T-helper 9 cell (primary cell): ENCODE results near the gene PADI4.

Experiments
- DNase-seq: peaks from one replicate; pipeline ENCODE4 v3.0.0-alpha.2; 2020

The PADI4 gene

GRCh38 chr1:17350928-17351446 lies 43.0 kb downstream of the PADI4 start:
- no peak for DNase-seq

- DNase-seq = no peak
Measured at GRCh38 chr1:17351598-17352324, 43.8 kb downstream of the PADI4 start.

GRCh38 chr1:17352419-17352909 lies 44.5 kb downstream of the PADI4 start:
- DNase-seq = no peak

- no peak for DNase-seq
Measured at GRCh38 chr1:17355898-17356297, 47.9 kb downstream of the PADI4 start.

DNA sequence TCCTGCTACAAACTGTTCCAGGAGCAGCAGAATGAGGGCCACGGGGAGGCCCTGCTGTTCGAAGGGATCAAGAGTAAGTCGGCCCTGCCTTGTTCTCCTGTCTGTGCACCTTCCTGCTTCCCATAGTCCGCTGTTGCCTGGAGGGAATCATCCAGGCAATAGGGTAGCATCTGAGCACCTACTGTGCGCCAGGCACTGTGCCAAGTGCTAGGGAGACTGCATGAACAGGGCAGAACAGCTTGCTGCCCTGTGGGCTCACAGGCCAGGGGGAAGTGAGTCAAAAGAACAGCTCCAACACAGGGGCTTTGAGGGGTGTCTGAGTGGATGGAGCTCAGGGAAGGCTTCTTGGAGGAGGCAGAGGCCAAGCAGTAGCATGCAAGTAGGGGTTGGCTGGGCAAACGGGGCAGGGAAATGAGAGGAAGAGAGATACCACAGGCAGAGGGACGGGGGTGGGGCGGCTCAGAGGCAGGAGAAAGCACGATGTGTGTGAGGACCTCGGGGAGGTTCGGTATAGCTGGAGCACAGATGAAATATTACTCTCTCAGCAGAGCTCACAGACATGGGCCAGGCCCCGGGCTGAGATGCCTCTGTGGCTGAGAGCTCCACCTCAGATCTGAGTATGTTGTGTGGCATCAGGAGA lies 48.5 kb downstream of the PADI4 start:
- DNase-seq = no peak

- no peak for DNase-seq
Measured at GRCh38 chr1:17358557-17358956, 50.6 kb downstream of the PADI4 start.

GRCh38 chr1:17359031-17359430 lies 51.0 kb downstream of the PADI4 start:
- DNase-seq = no peak

- DNase-seq = no peak
Measured at GRCh38 chr1:17359808-17360207, 51.8 kb downstream of the PADI4 start.

DNA sequence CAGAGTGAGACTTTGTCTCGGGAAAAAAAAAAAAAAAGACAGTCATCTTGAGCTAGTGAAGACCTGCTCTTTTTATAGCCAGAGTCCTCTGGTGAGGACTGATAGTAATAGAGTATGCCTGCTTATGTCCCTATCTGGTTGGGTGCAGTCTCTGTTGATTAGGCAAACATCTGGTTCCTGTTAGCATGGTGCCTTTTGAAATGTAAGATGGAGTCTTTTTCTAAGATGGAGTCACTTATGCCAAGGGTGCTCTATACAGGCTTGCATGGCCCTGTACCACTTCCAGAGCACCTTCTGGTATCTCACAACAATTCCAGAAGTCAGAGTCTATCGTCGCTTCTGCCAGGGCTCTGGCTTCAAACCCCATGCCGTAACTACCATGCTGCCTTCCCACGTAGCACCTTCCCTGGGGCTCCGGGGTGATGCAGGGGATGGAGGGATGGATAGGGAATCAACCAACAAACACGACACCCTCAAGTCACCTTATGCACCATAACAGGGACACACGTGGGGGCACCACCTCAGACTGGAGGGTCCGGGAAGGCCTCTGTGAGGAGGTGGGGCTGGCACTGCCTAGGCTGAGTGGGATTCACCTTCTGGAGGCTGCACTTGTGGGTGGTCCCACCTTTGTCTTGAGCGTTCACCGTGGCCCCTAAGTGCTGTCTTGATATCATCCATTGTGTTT lies 52.4 kb downstream of the PADI4 start:
- DNase-seq = no peak

GRCh38 chr1:17361687-17362086 lies 53.7 kb downstream of the PADI4 start:
- no peak for DNase-seq

- no peak for DNase-seq
Measured at GRCh38 chr1:17363351-17363750, 55.4 kb downstream of the PADI4 start.

GRCh38 chr1:17363771-17364170 lies 55.8 kb downstream of the PADI4 start:
- no peak for DNase-seq

GRCh38 chr1:17365293-17365692 lies 57.3 kb downstream of the PADI4 start:
- DNase-seq = no peak

- DNase-seq = no peak
Measured at GRCh38 chr1:17369466-17369865, 61.5 kb downstream of the PADI4 start.

DNA sequence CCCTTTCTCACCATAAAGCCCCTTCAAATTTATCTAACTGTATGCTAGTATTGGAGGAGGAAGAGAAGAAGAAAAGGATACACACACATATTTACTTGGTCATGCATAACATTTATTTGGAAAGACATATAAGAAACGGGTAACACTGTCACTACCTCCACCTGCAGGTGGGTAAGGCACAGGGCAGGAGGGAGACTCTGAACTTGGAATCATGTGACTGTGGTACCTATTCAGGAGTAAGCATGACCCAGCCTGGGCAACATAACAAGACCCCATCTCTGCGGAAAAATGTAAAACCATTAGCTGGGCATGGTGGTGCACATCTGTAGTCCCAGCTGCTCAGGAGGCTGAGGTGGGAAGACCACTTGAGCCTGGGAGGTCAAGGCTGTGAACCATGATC lies 62.6 kb downstream of the PADI4 start:
- no peak for DNase-seq

- no peak for DNase-seq
Measured at GRCh38 chr1:17371896-17372295, 63.9 kb downstream of the PADI4 start, which contains the start of gene PADI6. TSS of gene PADI6 (plus strand) at chr1:17372196. CDS start at chr1:17372246, 50 bp downstream.

- no peak for DNase-seq
Measured at GRCh38 chr1:17372955-17373354, 65.0 kb downstream of the PADI4 start.

DNA sequence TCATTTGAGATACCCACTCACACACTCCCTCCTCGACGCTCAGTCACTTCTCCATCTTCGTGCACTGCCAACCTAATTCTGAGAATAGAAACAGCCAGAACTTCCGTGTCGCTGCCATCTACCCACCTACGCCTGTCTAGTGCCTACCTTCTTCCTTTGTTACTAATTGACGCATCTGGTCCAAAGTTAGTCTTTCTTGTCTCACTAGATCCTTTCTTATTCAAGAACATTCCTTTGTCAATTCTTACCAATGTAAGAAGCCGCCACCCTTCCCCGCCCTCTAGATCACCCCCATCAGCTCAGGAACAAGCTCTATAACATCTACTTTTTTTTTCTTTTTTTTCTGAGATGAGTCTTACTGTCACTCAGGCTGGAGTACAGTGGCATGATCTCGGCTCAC lies 67.7 kb downstream of the PADI4 start:
- DNase-seq = no peak

DNA sequence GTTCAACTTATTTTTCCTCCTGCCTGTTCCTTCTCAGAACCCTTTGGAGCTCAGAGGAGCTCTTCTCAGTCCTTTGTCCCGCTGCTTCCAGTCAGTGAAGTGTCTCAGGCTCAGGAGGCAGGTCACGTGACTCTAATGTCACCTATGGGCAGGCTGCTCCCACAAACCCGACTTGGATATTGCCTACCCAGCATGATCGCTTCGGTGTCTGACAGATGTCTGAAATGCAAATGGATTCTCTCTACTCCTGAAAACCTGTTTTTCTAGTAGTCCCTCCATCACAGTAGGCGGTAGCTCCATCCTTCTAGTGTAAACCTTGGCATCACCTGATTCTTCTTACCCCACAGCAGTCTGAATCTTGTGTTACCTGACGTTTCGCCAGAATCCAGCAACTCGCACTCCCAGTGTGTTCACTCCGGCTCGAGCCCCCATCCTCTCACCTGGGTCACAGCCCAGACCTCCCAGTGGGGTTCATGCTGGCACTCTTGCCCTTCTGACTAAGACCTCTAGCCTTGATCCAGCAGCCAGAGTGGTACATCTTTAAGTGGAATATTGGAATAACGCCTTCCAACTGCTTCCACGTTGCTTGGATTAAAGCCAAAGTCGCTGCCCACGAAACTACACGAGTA lies 69.4 kb downstream of the PADI4 start:
- no peak for DNase-seq

DNA sequence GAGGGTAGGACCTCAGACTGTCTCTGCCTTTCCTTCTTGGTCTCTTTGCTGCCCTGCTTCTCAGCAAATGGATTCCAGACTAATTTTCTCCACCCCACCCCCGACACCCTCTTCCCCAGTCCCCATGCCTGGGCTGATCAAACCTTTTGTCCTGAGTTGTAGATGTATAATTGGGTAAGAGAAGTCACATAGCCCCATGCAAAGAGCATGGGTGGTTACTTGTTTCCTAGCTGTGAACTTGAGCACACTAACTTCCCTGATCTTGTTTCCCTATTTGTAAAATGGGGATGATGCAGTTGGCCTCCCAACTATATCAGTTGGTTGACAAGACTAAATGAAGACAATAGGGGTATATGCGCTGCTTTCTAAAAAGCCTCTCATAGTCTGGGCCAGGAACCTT lies 73.2 kb downstream of the PADI4 start:
- DNase-seq = no peak

- DNase-seq = no peak
Measured at GRCh38 chr1:17392199-17392740, 84.3 kb downstream of the PADI4 start.

GRCh38 chr1:17393230-17393629 lies 85.2 kb downstream of the PADI4 start:
- DNase-seq = no peak
